ENCODE measurements around the gene RPUSD1. TPM values are rescaled to one million over a fixed set of nuclear protein-coding genes. Genes with fewer than 3 reads are reported as not detected.
"Not testable (repeated sequence)": the region's sequence is repeated elsewhere in the genome, so short reads cannot be mapped to it uniquely, and the experiment has no call there.

RPUSD1 gene, protein sequence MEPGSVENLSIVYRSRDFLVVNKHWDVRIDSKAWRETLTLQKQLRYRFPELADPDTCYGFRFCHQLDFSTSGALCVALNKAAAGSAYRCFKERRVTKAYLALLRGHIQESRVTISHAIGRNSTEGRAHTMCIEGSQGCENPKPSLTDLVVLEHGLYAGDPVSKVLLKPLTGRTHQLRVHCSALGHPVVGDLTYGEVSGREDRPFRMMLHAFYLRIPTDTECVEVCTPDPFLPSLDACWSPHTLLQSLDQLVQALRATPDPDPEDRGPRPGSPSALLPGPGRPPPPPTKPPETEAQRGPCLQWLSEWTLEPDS
- polyA plus RNA-seq (2013, experiment 1 of 2; ENCODE audit: insufficient read length), result 16.4 TPM
- polyA plus RNA-seq (2013, experiment 2 of 2; ENCODE audit: insufficient read length), result 14.9 TPM

DNA sequence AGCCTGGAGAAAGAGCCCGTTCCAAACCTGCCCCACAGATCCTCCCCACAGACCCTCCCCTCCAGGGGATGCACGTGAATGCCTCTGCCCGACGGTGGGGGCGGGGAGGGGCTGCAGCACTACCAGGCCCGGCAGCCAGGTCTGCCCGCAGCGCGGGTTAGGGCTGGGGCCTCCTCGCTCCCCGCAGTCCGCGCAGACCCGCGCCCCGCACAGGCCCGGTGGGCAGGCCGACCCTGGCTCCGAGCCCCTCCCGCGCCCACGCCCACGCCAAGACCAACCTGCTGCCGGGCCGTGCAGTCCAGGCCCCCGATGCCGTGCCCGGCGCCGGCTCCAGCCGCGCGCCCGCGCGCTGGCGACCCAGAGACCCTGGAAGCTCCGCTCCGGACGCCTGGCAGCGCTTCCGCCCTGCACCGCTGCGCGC is at the start of gene RPUSD1:
Gene RPUSD1, minus strand, starts transcription at position 404 of the 421 bp plus-strand sequence. CDS start 644 bp downstream, outside the sequence.
- DNase-seq, result no peak

DNA sequence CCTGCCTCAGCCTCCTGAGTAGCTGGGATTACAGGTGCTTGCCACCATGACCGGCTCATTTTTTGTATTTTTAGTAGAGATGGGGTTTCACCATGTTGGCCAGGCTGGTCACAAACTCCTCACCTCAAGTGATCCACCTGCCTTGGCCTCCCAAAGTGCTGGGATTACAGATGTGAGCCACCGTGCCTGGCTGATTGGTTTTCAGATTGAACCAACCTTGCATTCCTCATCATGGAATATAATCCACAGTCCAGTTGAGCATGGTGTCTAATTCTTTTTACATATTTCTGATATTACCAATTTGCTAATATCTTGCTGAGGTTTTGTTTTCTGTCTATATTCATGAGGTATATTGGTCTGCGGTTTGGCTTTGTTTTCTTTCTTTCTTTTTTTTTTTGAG is 48.6 kb upstream of the RPUSD1 start:
- not testable (repeated sequence) for DNase-seq

DNA sequence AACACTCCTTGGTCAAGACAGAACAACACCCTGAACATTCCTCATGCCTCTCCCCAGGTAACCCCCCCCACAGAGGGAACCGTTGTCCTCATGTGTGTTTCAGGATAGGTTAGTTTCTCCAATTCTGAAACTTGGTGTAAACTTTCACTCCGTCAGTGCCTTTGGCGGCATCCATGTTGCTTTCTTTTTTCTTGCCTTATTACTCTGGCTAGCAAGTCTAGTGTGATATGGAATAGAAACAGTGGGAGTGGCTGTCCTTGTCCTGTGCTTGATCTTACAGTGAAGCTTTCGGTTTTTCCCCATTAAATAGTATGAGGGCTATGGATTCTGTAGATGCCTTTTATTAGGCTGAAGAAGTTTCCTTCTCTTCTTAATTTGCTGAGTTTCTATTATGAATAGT is 48.0 kb upstream of the RPUSD1 start:
- no peak for DNase-seq

DNA sequence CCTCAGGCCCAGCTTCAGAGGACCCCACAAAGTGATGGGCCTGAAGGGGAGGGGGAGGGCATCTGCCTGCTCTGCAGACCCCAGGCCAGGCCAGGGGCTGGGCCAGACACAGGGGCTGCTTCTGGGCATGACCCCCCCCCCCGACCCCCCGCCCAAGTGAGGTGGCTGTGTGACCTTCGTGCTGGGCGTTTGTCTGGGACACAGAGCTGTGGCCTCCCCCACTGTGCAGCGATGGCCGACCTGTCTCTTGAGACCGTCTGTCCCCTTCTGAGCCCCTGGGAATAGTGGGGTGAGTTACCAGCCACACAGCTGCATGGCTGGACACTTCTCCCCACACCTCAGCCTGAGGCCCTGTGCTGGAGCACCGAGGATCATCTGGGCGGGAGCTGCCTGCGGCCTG is 47.2 kb upstream of the RPUSD1 start:
- DNase-seq, result no peak

DNA sequence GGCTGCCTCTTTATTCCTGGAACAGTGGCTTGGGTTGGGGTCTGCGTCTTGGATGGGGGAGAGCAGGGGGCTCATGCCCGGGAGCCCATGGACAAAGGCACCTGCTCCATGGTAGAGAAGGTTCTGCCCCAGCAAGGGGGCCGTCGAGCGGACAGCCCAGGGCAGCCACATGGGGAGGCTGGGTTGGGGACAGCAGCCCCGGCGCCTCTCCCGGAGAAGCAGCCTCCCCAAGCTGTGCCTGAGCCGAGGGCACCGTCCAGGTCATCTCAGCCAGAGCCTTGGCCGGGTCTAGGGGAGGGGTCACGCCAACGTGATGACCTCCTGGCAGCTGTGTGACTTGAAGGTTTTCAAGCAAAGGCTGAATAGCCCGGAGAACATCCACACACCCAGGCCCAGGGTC is 45.2 kb upstream of the RPUSD1 start:
- no peak for DNase-seq

DNA sequence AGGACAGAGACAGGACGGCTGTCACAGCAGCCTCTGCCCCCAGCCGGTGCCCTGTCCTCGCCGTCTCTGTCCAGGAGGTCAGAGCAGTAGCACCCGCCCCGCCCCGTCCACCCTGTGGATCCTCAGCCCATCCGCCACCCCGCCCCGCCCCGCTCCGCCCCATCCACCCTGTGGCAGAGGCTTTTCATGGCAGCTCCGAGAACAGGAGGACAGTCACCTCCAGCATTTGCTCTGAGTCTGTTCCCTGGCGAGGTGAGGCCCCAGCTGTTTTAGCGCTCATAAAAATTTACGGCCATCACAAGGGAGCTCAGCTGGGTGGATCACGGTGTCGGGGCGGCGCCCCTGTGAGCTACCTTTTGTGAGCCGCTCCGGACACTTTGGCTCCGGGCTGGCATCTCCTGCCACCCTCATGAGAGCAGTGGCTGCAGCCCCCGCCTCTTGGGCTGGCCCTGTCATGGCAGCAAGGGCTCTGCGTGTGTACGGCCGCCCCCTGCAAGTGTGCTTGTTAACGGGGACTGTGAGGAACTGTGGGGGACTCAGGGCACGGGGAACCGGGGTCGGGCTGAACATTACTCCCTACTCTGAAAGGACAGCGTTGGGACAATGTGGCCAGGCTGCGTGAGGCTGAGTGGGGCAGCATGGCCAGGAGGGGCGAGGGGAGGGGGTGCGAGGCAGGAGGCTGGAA is 44.6 kb upstream of the RPUSD1 start:
- DNase-seq, result no peak

DNA sequence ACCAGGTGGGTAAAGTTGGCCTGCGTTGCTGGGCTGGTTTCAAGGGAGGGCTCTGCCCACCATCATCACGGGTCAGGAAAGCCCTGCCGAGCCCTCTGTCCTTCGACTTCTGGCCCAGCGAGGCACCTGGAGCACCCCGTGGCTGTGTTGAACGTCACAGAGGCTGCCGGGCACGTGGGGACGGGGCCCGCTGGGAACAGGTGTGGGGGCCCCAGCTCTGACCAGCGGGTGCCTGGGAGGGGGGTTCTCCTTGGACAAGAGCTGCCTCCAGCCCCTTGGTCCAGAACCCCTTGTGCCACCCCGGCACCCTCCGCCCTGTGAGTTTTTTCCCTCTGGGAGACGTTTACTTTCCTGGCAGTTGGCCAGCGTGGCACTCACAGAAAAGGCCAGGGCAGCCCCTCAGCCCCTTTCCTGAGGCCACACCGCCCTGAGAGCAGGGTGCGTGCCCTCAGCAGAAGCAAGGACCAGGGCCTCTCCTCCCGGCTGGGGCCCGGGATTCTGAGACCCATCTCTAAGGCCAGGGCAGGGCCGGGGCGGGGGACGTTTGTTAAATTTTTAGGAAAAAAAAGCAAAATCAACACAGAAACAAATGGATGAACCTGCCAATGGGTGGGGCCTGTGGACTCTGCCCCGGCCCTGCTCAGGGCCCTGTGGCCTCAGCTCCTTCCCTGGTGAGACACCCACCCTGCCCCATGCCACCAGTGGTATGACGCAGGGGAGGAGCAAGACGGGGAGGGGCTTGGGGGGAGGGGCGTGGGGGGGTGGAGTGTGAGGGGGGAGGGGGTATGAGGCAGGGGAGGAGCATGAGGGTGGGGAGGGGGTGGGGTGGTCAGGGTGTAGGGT is 43.6 kb upstream of the RPUSD1 start:
- no peak for DNase-seq

DNA sequence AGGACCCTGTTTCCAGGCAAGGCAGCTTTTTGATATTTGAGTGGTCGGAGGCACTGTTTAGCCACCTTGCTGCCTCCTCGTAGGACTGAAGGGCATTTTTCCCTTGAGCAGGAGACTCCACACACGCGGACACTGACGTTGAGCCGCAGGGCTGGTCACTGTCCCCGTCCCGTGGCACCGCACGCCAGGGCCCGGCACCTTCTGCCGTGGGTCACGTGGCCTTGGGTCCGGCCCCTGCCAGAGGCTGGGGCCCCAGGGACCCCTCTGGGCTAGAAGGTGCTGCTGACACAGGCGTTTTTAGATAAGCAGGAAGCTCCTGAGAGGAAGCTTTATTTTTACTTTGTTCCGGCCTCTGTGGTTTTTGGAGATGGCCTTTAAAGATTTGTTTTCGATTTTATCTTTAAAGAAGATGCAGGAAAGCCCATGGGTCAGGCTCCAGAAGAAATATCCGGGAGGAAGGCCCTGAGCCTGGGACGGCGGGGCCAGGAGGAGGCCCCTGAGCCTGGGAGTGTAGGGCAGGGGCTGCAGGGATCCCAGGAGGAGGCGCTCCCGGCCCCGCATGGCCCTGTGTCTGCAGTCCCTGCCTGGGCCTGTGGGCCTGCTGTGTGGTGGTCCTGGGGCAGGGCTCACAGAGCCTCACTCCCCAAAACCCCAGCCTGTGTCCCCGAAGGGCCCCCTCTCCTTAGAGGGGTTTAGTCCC is 42.8 kb upstream of the RPUSD1 start:
- DNase-seq, result no peak

DNA sequence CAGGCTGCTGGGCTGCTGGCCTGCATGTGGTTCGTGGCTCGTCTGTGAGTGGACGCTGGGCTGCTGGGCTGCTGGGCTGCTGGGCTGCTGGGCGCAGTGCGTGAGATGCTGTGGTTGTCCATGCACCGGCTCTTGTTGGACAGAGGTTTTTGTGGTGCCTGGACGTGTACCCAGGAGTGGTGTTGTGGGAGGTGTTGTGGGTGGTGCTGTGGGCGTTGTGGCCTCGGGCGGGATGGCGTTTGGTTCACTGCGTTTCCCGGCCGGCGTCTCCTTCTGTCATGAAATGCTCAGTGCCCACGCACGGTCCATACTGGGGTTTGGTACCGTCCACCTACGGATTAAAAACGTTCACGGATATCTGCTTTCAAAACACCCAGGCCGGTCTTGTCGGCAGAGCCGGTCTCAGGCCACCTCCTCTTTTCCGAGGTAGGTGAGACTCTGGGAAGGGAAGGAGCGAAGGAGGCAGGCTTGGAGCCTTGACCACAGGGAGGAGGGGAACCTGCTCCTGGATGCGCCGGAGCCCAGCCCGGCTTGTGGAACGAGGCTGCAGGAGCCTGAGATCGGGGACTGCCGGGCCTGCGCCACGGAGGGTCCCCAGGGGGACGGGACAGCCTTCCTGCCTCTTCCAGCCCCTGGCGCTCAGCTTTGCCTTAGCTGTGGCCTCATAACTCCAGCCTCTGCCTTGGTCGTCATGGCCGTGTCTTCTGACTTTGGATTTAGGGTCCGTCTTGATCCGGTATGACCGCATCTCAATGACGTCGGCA is 42.1 kb upstream of the RPUSD1 start:
- no peak for DNase-seq

DNA sequence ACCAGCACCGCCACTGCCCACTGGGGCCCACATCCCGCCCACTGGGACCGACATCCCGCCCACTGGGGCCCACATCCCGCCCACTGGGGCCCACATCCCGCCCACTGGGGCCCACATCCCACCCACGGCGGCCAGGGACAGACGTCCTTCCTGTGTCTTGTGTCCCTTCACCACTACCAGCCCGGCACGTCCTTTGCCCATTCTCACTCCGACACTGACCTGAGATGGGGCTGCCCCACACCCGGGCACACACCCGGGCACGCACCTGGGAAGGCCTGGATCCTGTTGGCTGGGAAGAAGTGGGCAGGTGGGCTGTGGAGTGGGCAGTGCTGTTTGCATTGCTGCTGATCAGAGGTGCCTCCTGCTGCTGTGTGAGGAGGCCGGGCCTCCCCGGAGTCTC is 40.7 kb upstream of the RPUSD1 start:
- no peak for DNase-seq

DNA sequence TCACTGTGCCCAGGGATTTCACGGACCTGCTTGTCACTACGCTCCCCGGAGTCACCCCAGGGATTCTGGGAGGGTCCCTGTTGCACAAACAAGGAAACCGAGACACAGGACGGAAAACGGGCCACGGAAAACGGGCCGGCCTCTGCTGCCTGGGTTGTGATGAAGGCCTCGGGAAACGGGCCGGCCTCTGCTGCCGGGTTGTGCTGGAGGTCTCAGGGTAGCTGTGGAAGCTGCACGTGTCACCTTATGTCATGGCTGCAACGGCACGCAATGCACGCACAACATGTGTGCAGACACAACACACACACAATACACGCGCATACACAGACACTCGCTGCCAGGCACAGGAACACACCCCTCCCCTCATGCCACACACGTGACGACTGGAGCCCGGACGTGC is 39.3 kb upstream of the RPUSD1 start:
- DNase-seq, result no peak

DNA sequence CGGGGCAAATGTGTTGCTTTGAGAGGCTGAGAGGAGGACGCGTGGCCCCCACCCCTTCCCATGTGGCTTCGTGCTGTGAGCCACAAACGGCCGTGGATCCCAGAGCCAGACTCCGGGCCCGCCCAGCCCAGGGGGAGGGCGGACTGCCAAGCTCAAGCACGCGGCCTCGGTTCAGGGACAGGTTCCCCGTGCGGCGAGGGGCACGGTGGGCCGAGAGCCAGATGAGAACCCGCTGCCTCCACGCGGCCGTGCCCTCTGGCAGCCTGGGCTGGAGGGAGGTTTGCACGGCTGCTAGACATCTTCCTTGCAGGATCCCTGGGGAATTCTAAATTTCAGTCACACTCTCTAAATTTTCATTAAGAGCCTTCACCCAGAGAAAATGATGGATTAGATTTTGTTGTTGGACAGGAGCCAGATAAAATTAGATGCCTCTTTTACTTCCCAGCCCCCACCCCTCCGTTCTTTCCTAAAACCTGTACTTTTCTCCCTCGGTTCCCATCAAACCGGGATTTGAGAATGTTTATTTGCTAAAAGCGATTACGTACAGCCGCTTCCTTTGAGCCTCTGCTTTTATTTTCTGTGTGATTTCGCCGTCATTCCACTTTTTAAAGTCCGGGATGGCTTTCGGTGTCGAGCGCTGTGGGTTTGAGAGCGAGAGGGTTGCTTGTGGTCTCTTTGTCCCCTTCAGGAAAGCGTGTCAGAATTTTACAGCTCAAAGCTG is 37.3 kb upstream of the RPUSD1 start:
- DNase-seq, result no peak

DNA sequence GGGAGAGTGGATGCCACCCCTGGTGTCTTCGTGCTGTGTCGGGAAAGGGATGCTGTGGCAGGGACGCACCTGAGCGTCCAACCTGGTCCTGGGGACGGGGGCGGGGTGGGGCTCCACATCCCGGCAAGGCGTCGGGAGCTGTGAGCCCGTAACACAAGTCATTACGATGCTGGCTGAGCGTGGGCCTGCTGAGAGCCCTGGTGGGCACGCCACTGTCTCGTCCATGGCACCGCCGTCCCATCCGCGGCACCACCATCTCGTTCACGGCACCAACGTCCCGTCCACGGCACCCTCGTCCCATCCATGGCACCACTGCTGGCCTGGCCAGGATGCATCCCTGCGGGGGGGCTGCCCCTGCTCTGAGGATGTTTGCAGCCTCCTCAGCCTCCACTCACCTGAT is 36.4 kb upstream of the RPUSD1 start:
- DNase-seq, result no peak

DNA sequence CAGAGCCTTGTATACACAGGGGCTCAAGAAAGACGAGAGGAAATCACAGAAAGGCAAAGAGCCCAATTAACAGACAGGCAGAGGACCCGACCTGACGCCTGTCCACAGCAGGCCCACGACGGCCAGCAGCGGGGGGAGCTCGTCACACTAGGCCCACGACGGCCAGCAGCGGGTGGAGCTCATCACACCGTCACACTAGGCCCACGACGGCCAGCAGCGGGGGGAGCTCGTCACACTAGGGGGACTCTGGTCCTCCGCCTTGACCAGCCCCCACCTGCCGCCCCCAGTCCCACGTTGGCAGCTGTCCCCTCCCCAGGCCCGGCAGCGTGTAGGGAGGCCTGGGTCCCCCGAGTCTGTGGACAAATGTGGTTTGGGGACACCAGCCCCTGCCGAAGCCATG is 36.0 kb upstream of the RPUSD1 start:
- DNase-seq, result no peak

DNA sequence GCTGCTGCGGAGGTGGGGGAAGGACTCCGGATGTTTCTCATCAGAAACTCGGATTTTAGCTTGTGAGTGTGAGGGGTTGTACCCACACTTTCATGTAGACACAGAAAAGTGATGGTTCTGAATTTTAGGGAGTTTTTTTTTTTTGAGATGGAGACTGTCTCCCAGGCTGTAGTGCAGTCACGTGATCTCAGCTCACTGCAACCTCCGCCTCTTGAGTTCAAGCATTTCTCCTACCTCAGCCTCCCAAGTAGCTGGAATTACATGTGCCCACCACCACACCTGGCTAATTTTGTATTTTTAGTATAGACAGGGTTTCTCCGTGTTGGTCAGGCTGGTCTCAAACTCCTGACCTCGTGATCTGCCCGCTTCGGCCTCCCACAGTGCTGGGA is 34.7 kb upstream of the RPUSD1 start:
- DNase-seq, result no peak

DNA sequence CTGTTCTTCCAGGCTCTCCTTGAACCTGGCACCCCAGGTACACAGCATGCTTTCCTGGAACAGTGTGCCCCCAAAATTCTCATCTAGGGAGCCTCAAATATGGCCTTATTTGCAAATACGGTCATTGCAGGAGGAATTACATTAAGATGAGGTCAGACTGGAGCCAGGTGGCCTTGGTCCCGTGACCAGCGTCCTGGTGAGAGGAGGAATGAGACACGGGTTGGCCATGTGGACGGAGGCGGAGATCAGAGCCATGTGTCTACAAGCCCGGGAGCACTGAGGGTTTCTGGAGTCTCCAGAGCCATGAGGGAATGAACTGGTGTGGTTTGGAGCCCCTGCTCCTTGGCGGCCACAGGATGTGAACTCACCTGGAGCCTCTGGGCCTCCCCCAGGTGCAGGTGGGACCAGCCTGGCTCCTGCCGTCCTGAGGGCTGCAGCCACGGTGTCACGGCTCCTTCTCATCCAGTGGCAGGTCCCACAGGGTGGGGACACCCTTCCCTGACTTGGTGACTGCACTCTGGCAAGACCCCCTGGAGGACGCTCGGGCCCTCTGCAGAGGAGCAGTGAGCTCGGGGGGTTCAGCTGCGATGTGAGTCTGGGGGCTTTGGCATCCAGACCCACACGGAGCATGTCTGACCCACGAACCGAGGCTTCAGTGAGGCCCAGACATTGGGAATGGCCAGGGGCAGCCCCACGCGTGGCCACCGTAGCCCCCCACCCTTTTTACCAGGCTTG is 34.2 kb upstream of the RPUSD1 start:
- DNase-seq, result no peak

DNA sequence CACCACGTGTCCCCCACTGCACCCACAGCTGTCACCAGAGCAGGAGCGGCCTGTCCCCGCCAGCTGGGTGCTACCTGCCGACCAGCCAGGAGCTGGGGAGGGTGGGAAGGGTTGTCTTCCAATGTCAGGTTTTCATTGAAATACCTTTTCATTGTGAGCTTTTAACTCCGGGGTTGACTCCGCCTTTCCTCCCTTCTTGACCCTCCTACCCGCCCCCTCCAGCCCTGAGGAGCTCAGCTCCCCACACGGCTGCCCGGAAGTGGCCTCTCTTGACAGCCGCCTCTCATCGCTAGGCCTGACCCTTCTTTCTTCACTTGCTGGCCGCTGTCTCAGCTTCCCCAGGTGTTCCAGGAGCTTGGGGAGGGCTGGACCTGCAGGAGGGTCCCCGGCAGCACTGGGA is 33.6 kb upstream of the RPUSD1 start:
- DNase-seq, result no peak

DNA sequence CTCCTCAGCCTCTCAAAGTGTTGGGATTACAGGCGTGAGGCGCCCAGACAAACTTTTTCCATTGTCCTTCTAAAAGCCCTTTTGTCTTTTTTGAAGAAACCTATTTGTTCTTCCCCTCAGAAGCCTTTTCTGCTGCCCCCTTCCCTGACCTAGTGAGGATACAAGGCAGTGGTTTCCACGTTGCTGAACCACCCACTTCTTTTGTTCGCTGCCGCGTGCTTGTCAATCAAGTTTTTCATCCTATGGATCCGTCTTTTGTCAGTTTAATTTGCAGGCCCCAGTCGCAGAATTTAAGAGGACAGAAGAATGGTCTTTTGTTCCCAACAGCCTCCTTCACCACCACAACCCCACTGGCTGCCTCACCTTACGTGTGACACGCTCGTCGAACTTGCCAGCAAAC is 32.6 kb upstream of the RPUSD1 start:
- DNase-seq, result no peak

DNA sequence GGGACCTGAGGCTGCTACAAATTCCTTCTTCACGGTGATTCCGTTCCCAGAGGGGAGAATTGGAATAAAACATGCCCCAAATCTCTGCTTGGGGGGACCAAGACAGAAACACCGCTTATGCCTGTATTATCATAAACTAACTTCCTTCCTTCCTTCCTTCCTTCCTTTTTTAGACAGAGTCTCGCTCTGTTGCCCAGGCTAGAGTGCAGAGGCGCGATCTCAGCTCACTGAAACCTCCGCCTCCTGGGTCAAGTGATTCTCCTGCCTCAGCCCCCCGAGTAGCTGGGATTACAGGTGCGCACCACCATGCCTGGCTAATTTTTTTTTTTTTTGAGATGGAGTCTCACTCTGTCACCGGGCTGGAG is 31.8 kb upstream of the RPUSD1 start:
- DNase-seq, result not testable (repeated sequence)

DNA sequence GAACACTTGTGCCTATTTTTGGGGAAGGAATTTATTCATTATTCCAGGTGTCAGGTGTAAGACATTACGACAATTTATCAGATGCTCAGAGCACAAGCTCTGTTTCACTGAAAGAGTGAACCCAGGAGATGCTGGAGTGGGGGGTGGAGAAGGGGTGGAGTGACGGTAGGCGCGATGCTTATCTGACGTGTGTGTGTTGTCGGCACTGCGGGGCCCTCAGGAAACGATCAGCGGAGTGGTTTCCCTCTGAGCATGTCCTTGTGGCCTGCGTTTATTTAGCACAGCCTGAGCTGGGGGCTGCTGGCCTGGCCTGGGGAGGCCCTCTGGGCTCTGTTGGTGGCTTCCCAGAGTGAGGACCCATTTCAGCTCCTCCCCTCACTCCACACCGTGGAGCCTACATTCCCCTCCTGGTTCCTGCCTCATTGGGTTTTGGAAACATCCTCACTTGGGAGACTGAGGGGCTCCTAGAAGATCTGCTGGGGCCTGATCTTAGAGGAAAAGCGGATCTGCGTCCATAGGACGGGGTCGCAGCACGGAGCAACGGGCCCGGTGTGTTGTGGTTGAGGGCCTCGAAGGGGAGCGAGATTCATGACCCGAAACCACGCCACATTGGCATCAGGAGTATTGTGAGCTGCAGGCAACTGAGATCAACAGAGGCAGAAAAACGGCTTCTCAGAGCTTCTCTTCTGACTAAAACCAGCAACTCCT is 31.3 kb upstream of the RPUSD1 start:
- DNase-seq, result no peak
